H1 (cell line): Measurements from ENCODE around the gene CEMP1. TPM values are rescaled to one million over a fixed set of nuclear protein-coding genes. Genes with fewer than 3 reads are reported as not detected.

Source experiments
- CTCF ChIA-PET: fragments of 300-600 bp; sonication (Branson Sonifier 250); formaldehyde crosslinking; loops from one replicate; lab custom pipeline; 2021; ENCODE audit not compliant: partially characterized antibody; lab: Charles Lee
- POLR2A ChIA-PET: fragments of 300-600 bp; sonication (Branson Sonifier 250); formaldehyde crosslinking; loops from one replicate; lab custom pipeline; 2021; ENCODE audit warnings: inconsistent platforms; ENCODE audit not compliant: partially characterized antibody; lab: Charles Lee
- DNase-seq, 2 experiments: peaks; one replicate each; pipeline versions ENCODE4 v3.0.0 to v3.0.0-alpha.2; 2010 to 2022; ENCODE audit warnings: low spot score in 2 of 2, low read depth in 1 of 2, mixed read lengths in 1 of 2
- FAIRE-seq: peaks from 2 replicates; lab custom pipeline; 2011; peaks lifted over from hg19 to GRCh38; lab: Jason Lieb, UNC
- H2AFZ ChIP-seq: 2 replicates; pipeline ENCODE4 v1.8.1; 2012; ENCODE audit warnings: low read length, inconsistent platforms
- H2AK5ac ChIP-seq: 2 replicates; pipeline ENCODE4 v1.6.1; 2013; ENCODE audit warnings: low read depth, low read length
- H2BK120ac ChIP-seq: replicated peaks from 2 replicates; pipeline ENCODE3; 2013; ENCODE audit warnings: low read depth, low read length, inconsistent platforms
- H2BK12ac ChIP-seq: 2 replicates; pipeline ENCODE4 v1.6.1; 2013; ENCODE audit warnings: low read depth, low read length
- H2BK15ac ChIP-seq: 2 replicates; pipeline ENCODE4 v1.6.1; 2013; ENCODE audit warnings: low read length
- H2BK20ac ChIP-seq: 2 replicates; pipeline ENCODE4 v1.6.1; 2013; ENCODE audit warnings: low read length
- H2BK5ac ChIP-seq: 2 replicates; pipeline ENCODE4 v1.6.1; 2013; ENCODE audit warnings: low read depth, low read length
- H3K14ac ChIP-seq: 2 replicates; pipeline ENCODE4 v1.6.1; 2013; ENCODE audit warnings: inconsistent platforms; ENCODE audit not compliant: insufficient read length
- H3K18ac ChIP-seq: 2 replicates; pipeline ENCODE4 v1.6.1; 2013; ENCODE audit warnings: low read length; ENCODE audit errors: extremely low read depth
- H3K23ac ChIP-seq: 2 replicates; pipeline ENCODE4 v1.6.1; 2013; ENCODE audit warnings: inconsistent platforms; ENCODE audit not compliant: insufficient read length
- H3K23me2 ChIP-seq: 2 replicates; pipeline ENCODE4 v1.6.1; 2013; ENCODE audit warnings: low read depth, low read length
- H3K27ac ChIP-seq: 2 replicates; pipeline ENCODE4 v1.6.1; 2011; ENCODE audit warnings: low read depth, low read length, inconsistent platforms
- H3K27me3 ChIP-seq, 4 experiments: replicated peaks in 1 of 4; 1 replicate in 1 of 4; 2 replicates in 3 of 4; pipeline versions ENCODE4 v1.6.1 to v1.8.1; 2011 to 2013; ENCODE audit warnings: low read length in 3 of 4, mild to moderate bottlenecking in 3 of 4, inconsistent platforms in 2 of 4, mixed read lengths in 2 of 4, moderate library complexity in 1 of 4; ENCODE audit not compliant: control insufficient read depth in 3 of 4, insufficient read depth in 3 of 4; ENCODE audit errors: extremely low read depth in 1 of 4
- H3K36me3 ChIP-seq, 4 experiments: 2 replicates each; pipeline versions ENCODE4 v1.6.1 to v1.8.1; 2011 to 2013; ENCODE audit warnings: mild to moderate bottlenecking in 4 of 4, low read length in 3 of 4, moderate library complexity in 2 of 4, control low read depth in 1 of 4, inconsistent platforms in 1 of 4; ENCODE audit not compliant: insufficient read depth in 4 of 4, control insufficient read depth in 2 of 4
- H3K4ac ChIP-seq: replicated peaks from 2 replicates; pipeline ENCODE3; 2013; ENCODE audit warnings: low read length, low read depth, mixed read lengths, inconsistent platforms; ENCODE audit not compliant: insufficient read length
- H3K4me1 ChIP-seq, 4 experiments: replicated peaks in 1 of 4; 1 replicate in 1 of 4; 2 replicates in 3 of 4; pipeline versions ENCODE4 v1.6.1 to v1.8.1; 2011 to 2013; ENCODE audit warnings: low read length in 3 of 4, inconsistent platforms in 2 of 4, mixed read lengths in 1 of 4; ENCODE audit not compliant: insufficient read depth in 4 of 4, control insufficient read depth in 3 of 4
- H3K4me2 ChIP-seq, 2 experiments: 2 replicates each; pipeline versions ENCODE4 v1.6.1 to v1.8.1; 2011 to 2013; ENCODE audit warnings: low read depth in 2 of 2, low read length in 2 of 2, control low read depth in 1 of 2, inconsistent platforms in 1 of 2, mild to moderate bottlenecking in 1 of 2; ENCODE audit not compliant: insufficient read depth in 1 of 2
- H3K4me3 ChIP-seq, 4 experiments: fragments of 200-600, 300-600 bp in 1 of 4; sonication (generic), shearing (Covaris generic), sonication (Bioruptor Twin) in 1 of 4; 2 replicates each; pipeline versions ENCODE4 v1.5.1 to v1.8.1; 2011 to 2016; ENCODE audit warnings: low read length in 4 of 4, low read depth in 3 of 4, control low read depth in 2 of 4, inconsistent platforms in 2 of 4, mild to moderate bottlenecking in 2 of 4, mixed read lengths in 1 of 4, moderate library complexity in 1 of 4; ENCODE audit not compliant: insufficient read depth in 2 of 4; ENCODE audit errors: extremely low read depth in 1 of 4
- H3K56ac ChIP-seq: replicated peaks from 2 replicates; pipeline ENCODE3; 2013; ENCODE audit warnings: low read depth, mild to moderate bottlenecking, mixed read lengths, low read length, inconsistent platforms; ENCODE audit not compliant: insufficient read length
- H3K79me1 ChIP-seq: 2 replicates; pipeline ENCODE4 v1.6.1; 2013; ENCODE audit warnings: low read depth, low read length, control low read depth
- H3K79me2 ChIP-seq, 2 experiments: 2 replicates each; pipeline versions ENCODE4 v1.6.1 to v1.8.1; 2012 to 2013; ENCODE audit warnings: low read length in 2 of 2, mild to moderate bottlenecking in 2 of 2, inconsistent platforms in 1 of 2; ENCODE audit not compliant: insufficient read depth in 2 of 2, control insufficient read depth in 1 of 2
- H3K9ac ChIP-seq, 4 experiments: replicated peaks in 1 of 4; 1 replicate in 1 of 4; 2 replicates in 3 of 4; pipeline versions ENCODE4 v1.6.1 to v1.8.1; 2011 to 2013; ENCODE audit warnings: low read depth in 3 of 4, low read length in 3 of 4, control low read depth in 2 of 4, mild to moderate bottlenecking in 2 of 4, moderate library complexity in 2 of 4, inconsistent platforms in 1 of 4; ENCODE audit errors: extremely low read depth in 1 of 4
- H3K9me3 ChIP-seq, 2 experiments: 2 replicates each; pipeline versions ENCODE4 v1.6.1 to v1.8.1; 2012 to 2013; ENCODE audit warnings: mild to moderate bottlenecking in 2 of 2, moderate library complexity in 2 of 2, control low read depth in 1 of 2, inconsistent platforms in 1 of 2, low read depth in 1 of 2, low read length in 1 of 2, mixed read lengths in 1 of 2; ENCODE audit not compliant: insufficient read depth in 2 of 2
- H4K20me1 ChIP-seq, 2 experiments: replicated peaks in 1 of 2; 2 replicates each; pipeline versions ENCODE3 to v1.8.1; 2011 to 2013; ENCODE audit warnings: inconsistent platforms in 2 of 2, low read length in 2 of 2, mild to moderate bottlenecking in 1 of 2; ENCODE audit not compliant: insufficient read depth in 2 of 2, control insufficient read depth in 1 of 2
- H4K5ac ChIP-seq: 2 replicates; pipeline ENCODE4 v1.6.1; 2013; ENCODE audit warnings: low read length, low read depth, mixed read lengths, inconsistent platforms; ENCODE audit not compliant: insufficient read length
- H4K8ac ChIP-seq: 2 replicates; pipeline ENCODE4 v1.8.0; 2013; ENCODE audit warnings: mild to moderate bottlenecking, moderate library complexity, low read length, inconsistent platforms; ENCODE audit not compliant: insufficient read depth; ENCODE audit errors: extremely low read depth
- H4K91ac ChIP-seq: replicated peaks from 2 replicates; pipeline ENCODE3; 2013; ENCODE audit warnings: low read length, mixed read lengths, inconsistent platforms; ENCODE audit not compliant: insufficient read length
- CREB1 ChIP-seq: IDR thresholded peaks from 2 replicates; pipeline ENCODE4 v1.6.1; 2012; ENCODE audit warnings: inconsistent platforms
- POLR2AphosphoS5 ChIP-seq: IDR thresholded peaks from 2 replicates; pipeline ENCODE4 v1.6.1; 2011; ENCODE audit warnings: low read depth, low read length
- RFX5 ChIP-seq: IDR thresholded peaks from 2 replicates; pipeline ENCODE4 v1.6.1; 2011; ENCODE audit warnings: low read depth, low read length, improper control_type of control experiment, borderline replicate concordance
- SP1 ChIP-seq: IDR thresholded peaks from 2 replicates; pipeline ENCODE4 v1.6.1; 2011; ENCODE audit warnings: low read depth, low read length
- TAF7 ChIP-seq: optimal IDR thresholded peaks from 2 replicates; pipeline ENCODE3; 2011; ENCODE audit warnings: low read depth, mild to moderate bottlenecking, inconsistent platforms, low read length, moderate library complexity, borderline replicate concordance
- WGBS, 2 experiments: shearing (Covaris generic) in 1 of 2; methylation state at CpG; one replicate each; pipeline versions ENCODE4 v1.1.6 to v1.1.7; 2013 to 2015; ENCODE audit warnings: low lambda C conversion rate in 2 of 2, mixed read lengths in 2 of 2, inconsistent platforms in 1 of 2, low coverage in 1 of 2, missing lambda C conversion rate in 1 of 2; ENCODE audit not compliant: insufficient replicate concordance in 2 of 2, insufficient coverage in 1 of 2, insufficient read length in 1 of 2; ENCODE audit errors: extremely low coverage in 1 of 2, missing lambda C conversion rate in 1 of 2; 5-methylcytosine and 5-hydroxymethylcytosine counted together
- polyA plus RNA-seq, 7 experiments: library from polyadenylated mRNA; depleted of rRNA in 3 of 7; stranded (reverse) in 5 of 7; unstranded in 2 of 7; fragments of >200 nt in 5 of 7; fragments of 200-250 nt in 2 of 7; gene quantifications; 1 replicate in 5 of 7; 2 replicates in 1 of 7; 4 replicates in 1 of 7; pipeline versions ENCODE4 v1.2.1 to v1.2.3, GENCODE V29; 2011 to 2013; ENCODE audit warnings: missing spikeins in 2 of 7, mixed read lengths in 2 of 7
- total RNA-seq: library from RNA; stranded (reverse); fragmentation: NEBNext Ultra II Directional; extraction: Animal tissue kit (Norgen Biotek cat#: 25700); gene quantifications from 2 replicates; pipeline ENCODE4 v1.2.1, GENCODE V29; 2021

Gene CEMP1
- total and polyA plus RNA-seq, 2 of the 8 experiments (the other 6 are each of a cell fraction or from before 2014, with no cell fraction given): not detected

GRCh38 chr16:2532494-2533141 is 1.4 kb upstream of the CEMP1 start:
- Histone ChIP-seq H3K23me2 (peaks cover 14% of the 10 kb centered on the region), H3K14ac (no peak overlapping the region), H2BK20ac (no peak overlapping the region), H3K56ac (peak overlapping the region; percentile 77), H3K79me1 (no peaks in the 10 kb centered on the region), H2AK5ac (no peak overlapping the region; the same call in 1 of the 2 replicates), H2BK15ac (peak overlapping the region; percentile 1; the same call in 1 of the 2 replicates), H3K36me3 (peaks cover 3 to 18% (median 5%) of the 10 kb centered on the region in 4 experiments; a peak in 6 of 8 replicates), H2BK5ac (peak overlapping the region; percentile 91; the same call in 1 of the 2 replicates), H2BK120ac (no peak overlapping the region), H3K23ac (no peak overlapping the region), H3K4me2 (peak overlapping the region; percentile 88 to 93), H3K9me3 (no peaks in the 10 kb centered on the region), H3K4me3 (peak overlapping the region; percentile 63 to 76 (median 72)), H4K91ac (peak overlapping the region; percentile 42), H3K9ac (peak overlapping the region in 3 of 4 experiments; percentile 34 to 46 (median 39); a peak in 5 of 7 replicates), H4K5ac (peak overlapping the region; percentile 55), H3K79me2 (no peaks in the 10 kb centered on the region), H3K27me3 (no peaks in the 10 kb centered on the region), H3K18ac (peak overlapping the region; percentile 91), H2BK12ac (peak overlapping the region; percentile 75; the same call in 1 of the 2 replicates), H3K4ac (peak overlapping the region; percentile 7), H4K8ac (no peak overlapping the region; the same call in 1 of the 2 replicates), H3K4me1 (peaks cover 0 to 11% (median 7%) of the 10 kb centered on the region in 4 experiments; a peak in 4 of 7 replicates), H2AFZ (no peak overlapping the region), H4K20me1 (peaks cover 0 to 13% of the 10 kb centered on the region in 2 experiments), H3K27ac (peak overlapping the region; percentile 50; the same call in 1 of the 2 replicates)
- TF ChIP-seq TAF7: peak; percentile 1
- no peak for TF ChIP-seq RFX5
- 0 out of 2 replicates have a peak, but pooled peaks have one; percentile 2 for TF ChIP-seq CREB1
- peak; percentile 45; the same call in 1 of the 2 replicates for TF ChIP-seq POLR2AphosphoS5
- no peak for TF ChIP-seq SP1
- POLR2A ChIA-PET: interaction anchor here (0.9 to 5.6 kb wide), 14 partner anchors 11 to 324 kb away, joined by 3 to 108 read pairs (median 4); partner anchors contain the start of genes AMDHD2, ATP6V0C, ECI1 and KCTD5
- FAIRE-seq (no peak), DNase-seq (peak in 1 of 2 experiments; percentile 86)
- CTCF ChIA-PET: interaction anchor here (0.6 to 1.7 kb wide), 4 partner anchors 9 to 550 kb away, joined by 3 to 4 read pairs (median 3); partner anchors contain the start of gene AMDHD2
- WGBS, 2 experiments: 9% methylated on average over 37 of the region's 37 CpGs; no CpG with 5 or more reads in 1 of the 2 experiments
